Measurements from ENCODE around the gene ELMOD3. TPM values are rescaled to one million over a fixed set of nuclear protein-coding genes. Genes with fewer than 3 reads are reported as not detected.

ELMOD3 gene
- total and polyA plus RNA-seq, 9 of the 15 experiments (the other 6 are each of a cell fraction or from before 2014, with no cell fraction given): 2.7 to 18.7 (median 11.6) TPM

DNA sequence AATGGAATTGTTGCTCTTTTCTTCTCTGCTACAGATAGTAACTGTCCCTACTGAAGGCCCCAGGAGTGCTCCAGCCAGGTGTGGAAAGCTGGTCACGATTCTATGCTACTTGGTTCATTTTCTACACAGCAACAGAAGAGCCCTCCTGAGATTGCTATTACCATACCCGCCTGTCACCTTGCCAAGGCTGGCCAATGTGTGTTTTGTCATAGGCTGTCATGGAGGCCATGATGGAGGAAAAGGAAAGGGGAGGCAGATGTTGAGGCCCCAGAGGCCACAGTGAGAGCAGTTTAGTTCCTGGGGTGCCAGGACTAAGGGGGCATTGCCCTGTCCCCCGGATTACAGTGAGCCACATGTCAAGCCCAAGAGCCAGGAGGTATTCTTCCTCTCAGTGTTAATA lies 952 bp downstream of the ELMOD3 start:
- no peak for ATAC-seq
- no TSS peak for BruUV-seq (replicated peaks)
- WGBS (ENCODE audit: insufficient coverage, low coverage, missing lambda C conversion rate): 54% methylated on average over 3 of the region's 3 CpGs
- Histone ChIP-seq H3K27me3 (ENCODE audit: control insufficient read depth in 2 of 2, insufficient read depth in 2 of 2, low read length in 2 of 2) (no peaks in the 10 kb centered on the region), H3K9ac (ENCODE audit: insufficient read depth in 1 of 2, low read depth in 2 of 2, low read length in 2 of 2) (peak overlapping the region; percentile 91 to 94), H3K79me2 (ENCODE audit: control insufficient read depth, insufficient read depth, low read length) (peaks cover 32% of the 10 kb centered on the region), H3K9me3 (replicated peaks; ENCODE audit: control insufficient read depth, insufficient read depth, low read depth, low read length) (no peaks in the 10 kb centered on the region), H3K4me1 (replicated peaks in 1 of 2; ENCODE audit: control insufficient read depth in 2 of 2, insufficient read depth in 2 of 2, low read length in 2 of 2) (peaks cover 9 to 15% of the 10 kb centered on the region in 2 experiments), H4K20me1 (replicated peaks; ENCODE audit: control insufficient read depth, insufficient read depth, low read length) (no peaks in the 10 kb centered on the region), H3K4me2 (ENCODE audit: insufficient read depth, low read length) (peak overlapping the region; percentile 100), H3K9me1 (ENCODE audit: control insufficient read depth, insufficient read depth, low read length) (no peaks in the 10 kb centered on the region), H3K27ac (ENCODE audit: extremely low read depth, low read depth, low read length) (peak overlapping the region; percentile 84; the same call in 2 of the 3 replicates), H2AFZ (ENCODE audit: low read depth, low read length) (peak overlapping the region; percentile 97; the same call in 1 of the 2 replicates), H3K4me3 (peak overlapping the region; percentile 83), H3K36me3 (ENCODE audit: control insufficient read depth, insufficient read depth, low read length) (peaks cover 47% of the 10 kb centered on the region; the same call in 2 of the 3 replicates)
- no peak for DNase-seq (ENCODE audit: extremely low read depth in 1 of 4, low spot score in 3 of 4)
- intact Hi-C loops (cut with micrococcal nuclease) (no loop called here), in situ Hi-C loops (cut with MboI) (no loop called here)
- CTCF ChIA-PET (ENCODE audit: low intra/inter-chr PET ratio): no interaction called here
- no peak for TF ChIP-seq ZC3H8 (IDR thresholded peaks at IDR 0.05)
- peak in 1 of 3 experiments; percentile 14 for TF ChIP-seq YY1 (IDR thresholded peaks at IDR 0.05; ENCODE audit: borderline replicate concordance in 1 of 3, control insufficient read depth in 1 of 3, extremely low read depth in 1 of 3, insufficient read depth in 3 of 3, insufficient read length in 1 of 3, insufficient replicate concordance in 2 of 3, low read depth in 1 of 3, low read length in 2 of 3)
- no peak for TF ChIP-seq FOSL1 (tag; conservative IDR thresholded peaks at IDR 0.05)
- POLR2A ChIA-PET: interaction anchor here (1.2 to 2.5 kb wide), 6 partner anchors 10 to 240 kb away, joined by 6 to 15 read pairs (median 8); partner anchors contain the start of genes MAT2A and RNF181
- FAIRE-seq: no peak

DNA sequence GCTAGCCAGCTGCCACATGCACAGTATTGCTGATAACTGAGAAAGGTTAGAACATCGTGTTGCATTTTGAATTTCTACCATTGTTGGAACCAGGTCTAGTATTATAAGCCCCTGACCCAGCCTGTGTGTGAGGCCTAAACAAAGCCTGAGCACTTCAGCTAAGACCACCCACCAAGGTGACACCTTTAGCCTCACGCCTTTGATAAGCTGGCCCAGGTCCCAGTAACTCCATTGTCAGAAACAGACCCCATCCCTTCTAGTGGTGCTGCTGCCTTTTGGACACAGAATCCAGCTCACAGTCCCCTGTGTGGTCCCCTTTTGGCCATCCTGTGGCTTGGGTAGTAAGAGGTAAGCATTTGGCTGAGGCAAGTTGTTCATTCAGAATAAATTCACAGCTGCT lies 1.6 kb downstream of the ELMOD3 start:
- Histone ChIP-seq H3K9me1 (ENCODE audit: control insufficient read depth, insufficient read depth, low read length) (no peaks in the 10 kb centered on the region), H3K9ac (ENCODE audit: insufficient read depth in 1 of 2, low read depth in 2 of 2, low read length in 2 of 2) (no peak overlapping the region; a peak in 1 of 4 replicates), H3K9me3 (replicated peaks; ENCODE audit: control insufficient read depth, insufficient read depth, low read depth, low read length) (no peaks in the 10 kb centered on the region), H3K4me3 (no peak overlapping the region), H3K36me3 (ENCODE audit: control insufficient read depth, insufficient read depth, low read length) (peaks cover 40% of the 10 kb centered on the region; the same call in 2 of the 3 replicates), H3K27me3 (ENCODE audit: control insufficient read depth in 2 of 2, insufficient read depth in 2 of 2, low read length in 2 of 2) (no peaks in the 10 kb centered on the region), H2AFZ (ENCODE audit: low read depth, low read length) (no peak overlapping the region), H4K20me1 (replicated peaks; ENCODE audit: control insufficient read depth, insufficient read depth, low read length) (no peaks in the 10 kb centered on the region), H3K4me1 (replicated peaks in 1 of 2; ENCODE audit: control insufficient read depth in 2 of 2, insufficient read depth in 2 of 2, low read length in 2 of 2) (peaks cover 9 to 15% of the 10 kb centered on the region in 2 experiments), H3K79me2 (ENCODE audit: control insufficient read depth, insufficient read depth, low read length) (peaks cover 32% of the 10 kb centered on the region), H3K27ac (ENCODE audit: extremely low read depth, low read depth, low read length) (no peak overlapping the region), H3K4me2 (ENCODE audit: insufficient read depth, low read length) (no peak overlapping the region)
- WGBS (ENCODE audit: insufficient coverage, low coverage, missing lambda C conversion rate): 72% methylated on average over 2 of the region's 2 CpGs
- ATAC-seq (no peak), FAIRE-seq (no peak), DNase-seq (ENCODE audit: extremely low read depth in 1 of 4, low spot score in 3 of 4) (no peak)
- CTCF ChIA-PET (ENCODE audit: low intra/inter-chr PET ratio): no interaction called here
- in situ Hi-C loops (cut with MboI) (no loop called here), intact Hi-C loops (cut with micrococcal nuclease) (no loop called here)
- no TSS peak for BruUV-seq (replicated peaks)
- POLR2A ChIA-PET: interaction anchor here (0.6 to 1.2 kb wide), 3 partner anchors 9 to 27 kb away, joined by 3 to 4 read pairs (median 3); no protein-coding TSS in a partner anchor
- TF ChIP-seq RBM22 (IDR thresholded peaks at IDR 0.05; ENCODE audit: low read depth, low read length, poor library complexity, severe bottlenecking) (no peak), ELF4 (CRISPR knock-in tag; IDR thresholded peaks at IDR 0.05) (no peak), RNF2 (IDR thresholded peaks at IDR 0.05) (no peak), NFATC3 (IDR thresholded peaks at IDR 0.05) (no peak), FIP1L1 (IDR thresholded peaks at IDR 0.05; ENCODE audit: low read depth, low read length, poor library complexity, severe bottlenecking) (no peak), MYBL2 (IDR thresholded peaks at IDR 0.05; ENCODE audit: low read depth) (no peak), MYBL2 (CRISPR knock-in tag; IDR thresholded peaks at IDR 0.05; ENCODE audit: borderline replicate concordance) (no peak), ZSCAN29 (IDR thresholded peaks at IDR 0.05) (no peak), EHMT2 (IDR thresholded peaks at IDR 0.05) (no peak), LARP7 (IDR thresholded peaks at IDR 0.05) (no peak), ZNF274 (IDR thresholded peaks at IDR 0.05; ENCODE audit: borderline replicate concordance, low read depth, low read length) (no peak), HDAC3 (IDR thresholded peaks at IDR 0.05; ENCODE audit: borderline replicate concordance, partially characterized antibody) (no peak), JUNB (CRISPR knock-in tag; conservative IDR thresholded peaks at IDR 0.05) (no peak), CBFB (CRISPR knock-in tag; IDR thresholded peaks at IDR 0.05) (no peak), NFIC (IDR thresholded peaks at IDR 0.05) (no peak)
- TF ChIP-seq, protein P1, sequence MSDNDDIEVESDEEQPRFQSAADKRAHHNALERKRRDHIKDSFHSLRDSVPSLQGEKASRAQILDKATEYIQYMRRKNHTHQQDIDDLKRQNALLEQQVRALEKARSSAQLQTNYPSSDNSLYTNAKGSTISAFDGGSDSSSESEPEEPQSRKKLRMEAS (CRISPR knock-in tag; IDR thresholded peaks at IDR 0.05): no peak

All from K562 (cell line).